ENCODE data around the gene UBXN11.
A peak's percentile ranks its signal among the peaks of the same experiment; 100 is the strongest.

UBXN11 gene

DNA sequence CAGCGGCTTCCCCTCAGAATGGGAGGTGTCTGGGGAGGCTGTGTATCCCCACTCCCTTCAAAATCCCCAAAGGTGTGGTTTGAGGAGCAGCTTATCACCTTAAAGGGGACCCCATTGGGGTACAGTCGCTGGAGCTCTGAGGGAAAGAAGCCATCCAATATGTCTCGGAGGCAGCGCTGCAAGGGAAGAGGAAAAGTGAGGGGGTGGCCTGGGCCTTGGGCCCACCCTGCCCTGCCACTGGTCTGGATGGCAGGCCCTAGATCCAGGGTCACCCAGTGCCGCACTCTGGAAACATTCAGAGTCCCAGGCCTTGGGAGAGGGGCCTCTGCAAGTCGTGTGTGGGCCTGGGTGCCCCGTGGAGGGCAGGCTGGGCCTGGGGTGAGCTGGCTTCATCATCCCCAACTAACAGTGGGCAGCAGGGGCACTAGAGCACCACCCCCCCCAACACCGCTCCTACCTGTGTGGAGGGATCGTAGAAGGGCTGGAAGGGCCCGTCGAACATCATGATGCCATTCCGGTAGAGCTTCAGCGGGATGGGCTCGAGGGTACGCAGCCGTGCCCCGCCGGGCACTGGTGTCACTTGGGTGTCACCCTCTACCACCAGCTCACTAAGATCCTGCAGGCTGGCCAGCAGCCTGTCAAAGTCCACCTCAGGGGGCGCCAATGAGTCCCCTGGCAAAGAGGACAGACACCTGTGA lies 20.9 kb downstream of the UBXN11 start:
- DNase-seq (ENCODE audit: low read depth), result no peak

DNA sequence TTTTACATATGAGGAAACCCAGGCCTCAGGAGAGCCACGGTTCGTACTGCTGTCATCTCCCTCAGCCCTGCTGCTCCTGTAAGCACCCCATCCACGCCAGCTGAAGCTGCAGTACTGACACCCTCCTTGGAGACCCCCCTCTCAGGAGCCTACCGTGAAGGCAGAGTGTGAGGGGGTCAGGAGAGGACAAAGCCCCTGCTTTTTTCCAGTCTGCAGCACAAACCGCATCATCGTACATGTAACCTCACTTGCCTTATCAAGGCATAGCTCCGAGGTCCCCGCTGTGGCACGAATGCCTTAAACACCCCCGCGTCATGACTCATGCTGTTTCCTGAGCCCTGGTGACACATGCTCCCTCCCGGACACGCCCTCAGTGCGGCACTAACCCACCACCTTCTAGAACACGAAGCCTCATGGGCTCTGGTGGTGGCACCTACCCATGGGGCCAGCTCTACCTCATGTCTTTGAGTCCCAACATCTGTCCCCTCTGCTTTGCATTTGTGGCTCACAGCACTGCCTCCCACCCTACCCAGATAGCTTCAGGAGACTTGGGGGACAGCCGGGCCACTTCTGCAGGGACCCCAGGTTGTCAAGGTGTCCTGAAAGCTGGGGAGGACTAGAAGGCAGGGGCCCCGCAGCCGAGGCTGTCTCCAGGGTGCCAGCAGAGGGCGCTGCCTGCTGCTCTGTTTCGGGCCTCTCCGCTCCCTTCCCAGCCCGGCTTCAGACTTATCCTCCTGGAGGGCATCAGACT lies 21.7 kb downstream of the UBXN11 start:
- DNase-seq (ENCODE audit: low read depth), result peak; percentile 55

DNA sequence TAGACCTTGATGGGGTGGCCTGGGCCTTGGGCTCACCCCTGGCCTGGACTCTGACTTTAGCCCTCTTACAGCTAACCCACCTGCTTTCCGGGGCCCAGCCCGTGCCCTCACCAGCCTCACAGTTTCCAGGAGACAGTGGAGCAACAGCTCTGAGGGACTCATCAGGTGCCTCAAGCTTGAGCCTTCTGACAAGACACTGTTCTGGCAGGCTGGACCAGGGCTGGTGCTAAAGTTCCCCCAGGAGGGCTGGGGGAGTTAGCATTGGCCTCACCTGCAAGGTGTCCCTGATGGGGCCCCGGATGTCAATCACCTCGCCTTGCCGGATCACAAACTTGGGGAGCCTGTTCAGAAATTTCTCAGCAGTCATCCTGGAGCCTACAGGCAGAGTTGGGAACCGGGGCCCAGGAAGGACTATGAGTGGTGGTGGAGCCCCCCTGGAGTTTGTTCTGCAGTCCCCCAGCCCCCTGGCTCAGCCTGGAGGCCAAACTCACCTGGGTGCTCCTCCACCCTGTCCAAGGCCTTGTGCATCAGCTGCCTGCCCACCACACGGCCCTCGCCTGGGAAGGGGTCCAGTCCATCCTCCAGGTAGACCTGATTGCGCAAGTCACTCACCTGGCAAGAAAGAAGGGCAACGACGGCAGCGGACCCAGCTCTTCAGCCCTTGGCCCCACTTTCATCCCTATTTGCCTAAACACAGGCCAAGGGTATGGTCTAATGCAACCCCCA lies 22.4 kb downstream of the UBXN11 start:
- DNase-seq (ENCODE audit: low read depth), result no peak

DNA sequence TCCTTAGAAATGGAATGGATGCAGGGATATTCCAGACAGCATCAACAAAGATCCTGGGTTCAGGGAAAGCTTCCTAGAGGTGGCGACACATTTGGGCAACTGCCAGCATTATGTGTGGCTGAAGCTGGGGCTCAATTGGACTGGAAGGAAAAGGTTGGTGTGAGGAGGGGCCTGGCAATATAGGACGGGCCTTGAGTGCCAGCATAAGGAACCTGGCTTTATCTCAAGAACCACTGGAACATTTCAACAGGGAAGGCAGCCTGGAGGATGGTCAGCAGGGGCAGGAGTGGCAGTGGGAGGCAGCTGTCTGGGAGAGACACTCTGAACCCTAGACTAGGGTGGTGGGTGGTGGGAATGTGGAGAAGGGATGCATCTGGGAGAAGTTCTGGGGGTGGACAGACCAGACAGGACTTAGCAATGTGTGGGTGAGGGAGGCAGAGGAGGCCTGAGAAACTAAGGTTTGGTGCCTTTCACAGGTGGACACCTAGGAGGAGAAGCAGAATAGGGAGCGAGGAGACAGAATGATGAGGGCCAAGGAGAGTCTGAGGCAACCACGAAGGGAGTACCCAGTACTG lies 23.1 kb downstream of the UBXN11 start:
- DNase-seq (ENCODE audit: low read depth), result no peak

DNA sequence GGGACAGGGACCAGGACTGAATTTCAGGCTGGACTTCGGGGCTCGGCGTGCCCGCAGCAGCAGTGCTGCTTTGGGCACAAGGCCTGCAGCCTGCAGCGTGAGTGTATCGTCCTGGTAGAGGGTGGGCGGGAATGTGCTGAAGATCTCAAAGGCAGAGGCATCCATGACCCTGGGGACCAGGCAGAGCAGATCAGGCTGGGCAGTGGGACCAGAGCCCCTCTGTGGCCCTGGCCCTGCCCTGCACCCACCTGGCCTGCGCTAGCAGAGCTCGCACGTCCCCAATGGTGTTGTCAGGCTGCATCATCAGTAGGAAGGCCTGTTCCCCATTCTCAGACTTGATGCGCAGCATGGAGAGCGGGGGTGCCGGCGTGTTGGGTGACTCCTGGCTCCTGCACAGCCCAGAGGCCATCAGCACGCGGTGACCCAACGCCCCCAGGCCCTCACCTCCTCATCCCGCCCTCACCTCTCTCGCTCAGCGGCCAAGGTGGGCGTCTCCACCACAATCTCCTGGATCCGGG lies 24.0 kb downstream of the UBXN11 start:
- DNase-seq (ENCODE audit: low read depth), result no peak

DNA sequence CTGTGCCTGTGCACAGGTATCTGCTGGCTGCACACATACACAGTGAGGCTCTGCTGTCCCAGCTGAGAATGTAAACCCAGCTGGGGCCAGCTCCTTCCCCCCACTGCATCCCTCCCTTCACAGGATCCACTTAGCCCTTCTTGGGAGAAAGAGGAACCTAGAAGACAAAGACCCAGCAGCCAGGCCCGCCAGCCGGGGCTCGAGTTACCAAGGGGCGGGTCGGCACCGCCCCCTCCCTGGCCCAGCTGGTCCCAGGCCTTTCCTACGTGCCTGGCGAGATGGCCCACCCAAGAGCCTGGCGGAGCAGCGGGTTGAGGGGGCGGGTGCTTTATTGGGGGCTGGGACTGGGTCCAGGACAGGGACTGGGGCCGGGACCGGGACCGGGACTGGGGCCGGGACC lies 24.5 kb downstream of the UBXN11 start:
- no peak for DNase-seq (ENCODE audit: low read depth)

DNA sequence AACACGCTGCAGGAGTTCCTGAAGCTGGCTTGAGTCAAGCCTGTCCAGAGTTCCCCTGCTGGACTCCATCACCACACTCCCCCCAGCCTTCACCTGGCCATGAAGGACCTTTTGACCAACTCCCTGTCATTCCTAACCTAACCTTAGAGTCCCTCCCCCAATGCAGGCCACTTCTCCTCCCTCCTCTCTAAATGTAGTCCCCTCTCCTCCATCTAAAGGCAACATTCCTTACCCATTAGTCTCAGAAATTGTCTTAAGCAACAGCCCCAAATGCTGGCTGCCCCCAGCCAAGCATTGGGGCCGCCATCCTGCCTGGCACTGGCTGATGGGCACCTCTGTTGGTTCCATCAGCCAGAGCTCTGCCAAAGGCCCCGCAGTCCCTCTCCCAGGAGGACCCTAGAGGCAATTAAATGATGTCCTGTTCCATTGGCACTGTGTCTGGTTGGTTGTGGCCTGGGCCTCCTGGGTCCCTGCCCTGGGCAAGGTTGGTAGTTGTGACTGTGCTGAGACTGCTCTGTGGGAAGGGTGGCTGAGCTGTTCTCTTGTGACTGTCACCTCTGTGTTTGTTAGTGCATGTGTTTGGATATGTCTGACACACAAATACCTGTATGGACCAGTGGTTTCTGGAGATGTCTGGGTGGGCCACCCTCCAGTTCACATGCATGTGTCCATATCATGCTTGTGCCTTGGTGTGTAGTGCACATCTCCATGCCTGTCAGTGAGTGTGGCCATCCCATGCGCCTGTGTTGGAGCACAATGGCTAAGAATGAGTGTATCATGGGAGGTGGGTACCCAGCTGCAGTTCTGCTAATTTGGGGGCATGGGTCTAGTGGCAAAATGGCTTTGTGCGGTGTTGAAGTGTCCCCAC lies 25.1 kb downstream of the UBXN11 start:
- no peak for DNase-seq (ENCODE audit: low read depth)

DNA sequence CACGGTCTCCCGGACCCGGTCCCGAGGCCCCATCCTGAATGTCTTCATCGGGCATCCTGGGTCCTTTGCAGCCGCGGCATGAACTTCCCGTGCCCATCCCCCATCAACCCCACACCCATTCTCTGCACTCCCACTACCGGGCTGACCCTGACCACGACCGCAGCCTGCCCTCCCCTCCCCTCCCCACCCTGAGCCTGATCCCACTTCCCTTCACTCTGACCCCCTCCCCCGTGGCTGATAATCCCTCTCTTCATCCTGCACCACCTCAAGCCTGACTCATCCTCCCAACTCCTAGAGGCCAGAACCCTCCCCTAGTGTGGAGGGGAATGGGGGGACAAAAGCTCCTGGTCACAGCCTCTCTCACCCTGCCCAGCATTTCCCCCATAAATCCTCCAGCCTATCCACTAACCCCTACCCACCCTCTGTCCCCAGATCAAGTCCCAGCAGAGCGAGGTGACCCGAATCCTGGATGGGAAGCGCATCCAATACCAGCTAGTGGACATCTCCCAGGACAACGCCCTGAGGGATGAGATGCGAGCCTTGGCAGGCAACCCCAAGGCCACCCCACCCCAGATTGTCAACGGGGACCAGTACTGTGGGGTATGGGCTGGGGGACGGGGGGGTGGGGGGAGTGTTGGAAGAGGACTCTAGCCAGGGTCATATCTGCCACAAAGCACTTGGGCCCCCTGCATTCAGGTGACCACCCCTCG lies 25.9 kb downstream of the UBXN11 start:
- no peak for DNase-seq (ENCODE audit: low read depth)

DNA sequence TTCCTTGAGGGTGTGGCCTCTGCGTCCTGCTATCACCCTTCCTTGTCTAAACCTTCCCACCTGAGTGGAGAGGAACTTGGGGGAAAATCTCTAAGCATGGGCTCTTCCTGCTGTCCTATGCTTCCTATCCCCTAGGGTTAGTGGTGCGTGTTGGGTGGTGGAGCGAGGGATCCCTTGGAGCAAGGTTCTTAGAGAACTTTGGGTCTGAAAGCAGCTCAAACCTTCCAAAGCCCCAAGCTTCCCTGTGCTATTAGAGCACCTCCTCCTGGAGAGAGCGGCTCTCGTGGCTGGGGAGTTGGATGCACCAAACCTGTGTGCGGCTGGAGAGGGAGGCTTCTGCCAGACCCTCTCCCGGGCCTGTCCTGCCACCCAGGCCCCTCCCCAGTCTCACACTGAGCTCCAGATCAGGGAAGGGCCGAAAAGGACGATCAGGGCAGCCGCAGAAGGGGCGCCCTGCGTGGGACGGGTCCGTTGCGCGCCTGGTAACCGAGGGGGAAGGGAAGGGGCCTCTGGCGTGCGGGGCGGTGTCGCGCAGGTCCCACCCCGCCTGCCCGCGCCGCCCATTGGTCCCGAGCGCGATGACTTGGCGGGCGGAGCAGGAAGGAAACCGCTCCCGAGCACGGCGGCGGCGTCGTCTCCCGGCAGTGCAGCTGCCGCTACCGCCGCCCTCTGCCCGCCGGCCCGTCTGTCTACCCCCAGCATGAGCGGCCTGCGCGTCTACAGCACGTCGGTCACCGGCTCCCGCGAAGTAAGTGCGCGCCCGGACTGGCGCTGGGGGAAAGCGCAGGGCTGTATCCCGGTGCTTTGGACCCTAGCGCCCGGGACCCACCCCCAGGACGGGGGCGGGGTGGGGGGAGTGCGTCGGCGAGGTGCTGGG lies 26.7 kb downstream of the UBXN11 start, which contains the start of gene SH3BGRL3:
SH3BGRL3 (plus strand) TSS at position 631 of the 877 bp plus-strand sequence; CDS start at position 701, 70 bp downstream.
- peak; percentile 57 for DNase-seq (ENCODE audit: low read depth)

DNA sequence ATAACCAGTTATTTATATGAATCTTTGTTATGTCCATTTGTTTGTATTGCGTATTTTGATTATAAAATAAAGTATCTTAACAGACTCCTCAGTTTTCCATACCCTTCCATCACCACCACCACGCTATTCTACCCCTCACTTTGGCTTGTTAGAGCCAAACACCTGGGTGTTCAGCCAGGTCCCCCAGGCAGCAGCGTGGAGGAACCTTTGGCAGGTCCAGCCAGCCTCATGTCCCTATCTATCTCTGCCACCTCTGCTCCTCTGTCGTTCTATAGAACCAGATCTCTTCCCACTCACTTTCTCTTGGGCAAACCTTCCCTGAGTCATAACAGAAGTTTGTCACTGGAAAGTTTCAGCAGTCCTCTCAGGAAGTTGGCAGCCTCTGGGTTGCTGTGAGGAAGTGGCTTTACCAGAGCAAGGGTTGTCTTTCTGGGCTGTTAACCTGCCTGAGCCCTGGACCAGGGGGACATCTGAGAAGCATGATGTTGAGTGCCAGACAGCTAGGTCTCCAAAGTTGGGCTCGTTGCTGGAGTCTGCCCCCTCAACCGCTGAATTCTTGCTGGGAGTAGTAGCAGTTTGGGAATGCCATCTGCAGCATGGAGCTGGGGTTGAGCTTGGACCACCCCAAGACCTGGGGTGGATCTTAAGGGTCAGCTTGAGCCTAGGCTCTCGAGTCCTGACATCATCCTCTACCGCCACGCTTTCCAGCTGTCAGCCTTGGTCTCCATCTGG lies 27.5 kb downstream of the UBXN11 start:
- no peak for DNase-seq (ENCODE audit: low read depth)

DNA sequence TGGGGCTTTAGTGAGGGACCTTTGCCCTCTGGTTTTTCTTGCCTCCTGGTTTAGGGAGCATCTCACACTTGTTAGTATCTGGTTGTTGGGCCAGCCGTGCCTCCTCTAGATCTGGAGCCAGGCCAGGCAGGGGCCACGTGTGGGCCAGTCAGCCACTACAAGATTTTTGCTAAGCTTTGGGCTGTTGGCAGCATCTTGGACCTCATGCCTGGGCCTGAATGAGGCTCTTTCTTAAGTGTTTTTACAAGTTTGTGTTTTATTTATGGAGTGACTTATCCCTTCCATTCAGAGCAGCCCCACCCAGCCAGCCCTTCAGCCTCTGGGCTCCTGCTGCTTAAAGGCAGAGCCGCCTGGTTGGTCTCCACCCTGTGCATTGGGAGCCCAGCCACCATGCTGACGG lies 28.1 kb downstream of the UBXN11 start:
- DNase-seq (ENCODE audit: low read depth), result peak; percentile 89

DNA sequence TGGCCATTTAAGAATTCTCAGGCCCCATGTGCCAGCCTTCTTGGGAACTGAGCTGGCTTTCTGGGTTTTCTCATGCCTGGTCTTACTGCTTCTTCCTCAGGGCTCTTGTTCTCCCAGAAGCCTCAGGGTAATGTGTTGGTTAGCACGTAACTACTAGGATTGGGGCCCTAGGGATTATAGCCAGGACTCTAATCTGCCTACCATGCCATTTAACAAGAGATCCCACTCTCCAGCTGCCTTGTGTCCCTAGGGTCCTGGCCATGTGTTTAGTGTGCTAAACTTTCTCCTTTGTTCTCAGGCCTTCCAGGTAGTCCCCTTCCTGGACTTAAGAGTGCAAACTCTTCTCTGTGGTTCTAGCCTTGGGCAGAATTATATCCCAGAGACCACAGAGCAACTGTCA lies 28.7 kb downstream of the UBXN11 start:
- no peak for DNase-seq (ENCODE audit: low read depth)

DNA sequence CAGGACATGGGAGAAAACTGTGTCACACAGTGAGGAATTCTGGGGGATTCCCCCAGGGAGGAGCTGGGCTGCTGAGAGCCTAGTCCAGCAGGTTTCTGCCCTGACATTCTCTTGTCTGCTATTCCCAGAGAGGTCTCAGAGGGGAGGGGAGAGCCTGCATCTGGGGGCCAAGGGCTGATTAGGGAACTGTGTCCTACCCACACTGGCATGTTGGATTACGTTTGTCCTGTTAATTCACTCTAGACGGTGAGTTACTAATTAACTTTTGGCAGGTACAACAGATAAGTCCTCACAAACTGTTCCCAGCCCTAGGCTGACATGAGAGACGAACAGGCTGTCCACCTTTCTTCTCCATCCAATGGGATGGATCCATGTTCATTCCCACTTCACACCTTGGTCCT lies 29.2 kb downstream of the UBXN11 start:
- no peak for DNase-seq (ENCODE audit: low read depth)

DNA sequence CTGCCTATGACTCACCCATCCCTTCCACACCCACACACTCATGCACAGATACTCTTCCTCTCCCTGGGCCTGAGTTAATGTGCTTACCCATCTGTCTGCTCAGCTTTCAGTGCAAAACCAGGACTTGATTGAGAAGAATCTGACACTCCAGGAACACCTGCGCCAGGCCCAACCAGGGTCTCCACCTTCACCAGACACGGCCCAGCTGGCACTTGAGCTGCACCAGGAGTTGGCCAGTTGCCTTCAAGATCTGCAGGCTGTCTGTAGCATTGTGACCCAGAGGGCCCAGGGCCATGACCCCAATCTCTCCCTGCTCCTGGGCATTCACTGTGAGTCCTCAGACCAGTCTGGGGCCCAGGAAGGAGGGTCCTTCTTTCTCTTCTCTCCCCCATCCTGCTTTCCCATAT lies 30.0 kb downstream of the UBXN11 start:
- DNase-seq (ENCODE audit: low read depth), result no peak

DNA sequence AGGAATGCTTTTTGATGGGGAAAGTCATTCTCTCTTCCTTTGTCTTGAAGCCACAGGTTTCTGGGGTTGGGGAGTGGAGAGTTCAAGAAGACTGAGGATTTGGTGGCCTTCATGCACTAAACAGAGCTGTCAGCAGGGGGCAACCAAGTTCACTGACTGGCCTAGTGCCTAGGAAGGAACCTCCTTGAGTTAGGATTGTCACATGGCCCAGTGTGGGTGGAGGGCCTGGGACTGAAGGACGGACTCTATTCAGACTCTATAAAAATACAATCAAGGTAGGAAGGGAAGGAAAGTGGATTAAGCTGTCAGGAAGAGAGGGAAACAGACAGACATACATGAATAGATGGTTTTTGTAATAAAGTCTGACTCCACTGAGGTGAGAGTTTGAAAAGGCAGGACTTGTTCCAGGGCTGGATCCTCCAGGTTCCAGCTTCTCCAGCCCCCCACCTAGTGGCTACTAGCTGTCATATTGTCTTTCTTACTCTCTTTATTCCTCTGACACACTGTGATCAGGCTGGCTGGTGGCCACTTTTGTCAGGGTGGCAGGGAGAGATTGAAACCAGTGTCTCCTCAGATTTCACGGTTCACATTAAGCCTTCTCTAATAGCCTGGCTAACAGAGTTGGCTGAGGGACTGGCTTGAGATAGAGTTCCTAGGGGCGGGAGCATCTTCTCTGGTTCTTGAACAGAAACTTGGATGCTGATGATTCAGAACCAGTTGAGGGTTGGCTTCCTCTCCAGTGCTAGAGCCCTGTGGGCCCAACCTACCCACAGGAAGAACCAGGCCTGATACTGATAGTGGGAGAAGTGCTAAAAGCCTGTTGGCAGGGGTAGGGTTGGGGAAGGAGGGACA lies 30.6 kb downstream of the UBXN11 start:
- peak; percentile 95 for DNase-seq (ENCODE audit: low read depth)

DNA sequence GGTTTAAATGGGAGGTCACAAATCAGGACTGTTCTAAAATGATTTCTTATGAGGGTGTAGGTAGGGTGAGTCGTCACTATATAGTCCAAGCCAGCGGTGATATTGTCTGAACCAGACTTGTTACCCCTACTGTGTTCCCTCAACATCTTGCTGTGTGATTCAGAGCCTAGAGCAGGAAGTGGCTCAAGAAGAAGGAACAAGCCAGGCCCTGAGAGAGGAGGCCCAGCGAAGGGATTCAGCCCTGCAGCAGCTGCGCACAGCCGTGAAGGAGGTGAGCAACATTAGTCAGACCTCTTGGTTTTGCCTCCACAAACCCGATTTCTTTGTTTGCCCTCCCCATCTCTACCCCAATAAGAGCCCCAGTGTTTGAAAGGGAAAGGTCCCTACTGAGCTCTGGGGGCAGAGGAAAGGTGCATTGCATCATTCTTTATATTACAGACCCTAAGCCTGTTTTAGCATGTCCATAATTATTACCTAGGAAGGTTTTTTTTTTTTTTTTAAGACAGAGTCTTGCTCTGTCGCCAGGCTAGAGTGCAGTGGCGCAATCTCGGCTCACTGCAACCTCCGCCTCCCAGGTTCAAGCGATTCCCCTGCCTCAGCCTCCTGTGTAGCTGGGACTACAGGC lies 31.5 kb downstream of the UBXN11 start:
- no peak for DNase-seq (ENCODE audit: low read depth)

DNA sequence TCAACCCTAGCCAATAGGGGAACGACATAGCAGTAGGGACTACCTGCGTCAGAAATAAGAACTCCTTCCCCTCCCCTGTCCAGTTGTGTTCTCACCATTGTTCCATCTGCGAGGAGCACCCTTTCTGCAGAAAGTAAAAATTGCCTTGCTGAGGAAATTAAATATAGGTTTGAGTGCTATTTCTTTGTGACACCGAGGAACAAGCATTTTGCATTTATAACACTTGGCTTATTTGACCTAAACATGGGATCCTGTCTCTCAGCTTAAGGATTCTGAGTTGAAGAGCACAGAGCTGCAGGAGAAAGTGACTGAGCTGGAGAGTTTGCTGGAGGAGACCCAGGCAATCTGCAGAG lies 37.3 kb downstream of the UBXN11 start:
- DNase-seq (ENCODE audit: low read depth), result no peak

All from fibroblast of the conjunctiva (primary cell).